GM21447 (cell line): ENCODE data around the gene GLT1D1.

Source experiments
- ATAC-seq: cut with Tn5 transposase; IDR thresholded peaks from one replicate; pipeline ENCODE4 v1.9.1; 2021; ENCODE audit not compliant: unreplicated experiment

Gene GLT1D1

GRCh38 chr12:128853600-128854197 is 421 bp downstream of the GLT1D1 start:
- no peak for ATAC-seq

GRCh38 chr12:128856035-128856790 is 2.9 kb downstream of the GLT1D1 start:
- ATAC-seq, result no peak

DNA sequence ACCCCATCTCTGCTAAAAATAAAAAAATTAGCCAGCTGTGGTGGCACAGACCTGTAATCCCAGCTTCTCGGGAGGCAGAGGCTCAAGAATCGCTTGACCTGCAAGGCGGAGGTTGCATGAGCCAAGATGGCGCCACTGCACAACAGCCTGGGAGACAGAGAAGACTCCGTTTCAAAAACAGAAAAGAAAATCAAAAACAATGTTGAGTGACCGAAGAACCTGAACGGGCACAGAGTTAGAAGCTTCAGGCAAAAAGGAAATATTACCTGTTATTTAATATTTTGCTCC is 3.5 kb downstream of the GLT1D1 start:
- no peak for ATAC-seq

GRCh38 chr12:128857133-128857763 is 4.0 kb downstream of the GLT1D1 start:
- ATAC-seq, result no peak

GRCh38 chr12:128859311-128859710 is 6.0 kb downstream of the GLT1D1 start:
- ATAC-seq, result no peak

- no peak for ATAC-seq
Observed at GRCh38 chr12:128861226-128862016, 8.1 kb downstream of the GLT1D1 start.

DNA sequence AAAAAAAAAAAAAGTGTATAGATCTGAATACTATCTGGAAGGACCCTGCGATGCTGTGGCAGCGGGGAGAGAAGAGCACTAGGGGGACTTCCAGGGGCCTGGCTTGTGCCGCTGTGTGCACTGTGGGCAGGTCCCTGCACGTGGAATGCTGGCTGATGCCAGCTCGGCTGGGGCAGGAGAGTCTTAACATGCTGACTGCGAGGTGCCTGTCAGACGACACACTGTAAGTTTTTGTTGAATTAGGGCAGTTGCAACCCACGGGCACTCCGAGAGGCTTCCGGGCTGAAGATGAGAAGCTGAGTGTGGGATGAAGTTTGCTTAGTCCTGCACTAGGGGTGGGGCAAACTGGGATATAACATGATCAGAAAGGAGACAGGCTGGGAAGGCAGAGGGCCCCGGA is 10.7 kb downstream of the GLT1D1 start:
- no peak for ATAC-seq

GRCh38 chr12:128864516-128865186 is 11.4 kb downstream of the GLT1D1 start:
- ATAC-seq, result no peak

GRCh38 chr12:128867466-128867865 is 14.2 kb downstream of the GLT1D1 start:
- ATAC-seq, result no peak

GRCh38 chr12:128871516-128871892 is 18.2 kb downstream of the GLT1D1 start:
- ATAC-seq, result no peak

DNA sequence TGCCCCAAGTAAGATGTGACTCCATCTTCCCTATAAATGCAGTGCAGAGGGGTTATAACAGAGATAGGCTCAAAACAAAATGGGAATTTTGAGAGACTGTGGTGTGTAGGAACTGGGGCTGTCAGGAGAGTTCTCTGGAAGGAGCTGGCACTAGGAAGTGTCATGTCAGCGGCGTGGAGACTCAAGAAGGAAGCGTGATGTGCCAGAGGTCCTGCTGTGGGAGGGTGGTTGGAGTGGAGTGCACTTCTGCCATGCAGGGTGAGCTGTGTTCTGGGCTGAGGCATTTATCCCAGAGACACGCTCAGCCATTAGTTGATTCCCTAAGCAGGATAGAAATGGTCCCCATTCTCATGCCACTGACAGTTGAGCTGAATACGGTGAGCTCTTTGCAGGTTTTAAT is 19.0 kb downstream of the GLT1D1 start:
- no peak for ATAC-seq

DNA sequence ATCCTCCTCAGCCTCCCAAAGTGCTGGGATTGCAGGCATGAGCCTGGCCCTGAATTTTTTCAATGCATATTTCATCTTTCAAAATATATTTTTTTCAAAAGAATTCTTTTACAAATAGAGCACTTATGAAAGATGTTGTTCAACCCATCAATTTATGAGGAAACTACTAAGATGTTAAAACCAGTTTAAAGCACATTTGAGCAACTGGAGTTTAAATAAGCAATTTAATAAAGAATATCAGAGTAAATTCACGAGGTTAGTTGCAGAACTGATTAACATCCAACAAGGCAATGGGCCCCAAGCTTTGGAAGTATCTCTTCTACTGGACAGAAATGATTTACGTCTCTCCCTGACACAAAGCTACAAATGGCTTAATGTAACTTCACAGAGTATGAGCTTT is 23.3 kb downstream of the GLT1D1 start:
- no peak for ATAC-seq

DNA sequence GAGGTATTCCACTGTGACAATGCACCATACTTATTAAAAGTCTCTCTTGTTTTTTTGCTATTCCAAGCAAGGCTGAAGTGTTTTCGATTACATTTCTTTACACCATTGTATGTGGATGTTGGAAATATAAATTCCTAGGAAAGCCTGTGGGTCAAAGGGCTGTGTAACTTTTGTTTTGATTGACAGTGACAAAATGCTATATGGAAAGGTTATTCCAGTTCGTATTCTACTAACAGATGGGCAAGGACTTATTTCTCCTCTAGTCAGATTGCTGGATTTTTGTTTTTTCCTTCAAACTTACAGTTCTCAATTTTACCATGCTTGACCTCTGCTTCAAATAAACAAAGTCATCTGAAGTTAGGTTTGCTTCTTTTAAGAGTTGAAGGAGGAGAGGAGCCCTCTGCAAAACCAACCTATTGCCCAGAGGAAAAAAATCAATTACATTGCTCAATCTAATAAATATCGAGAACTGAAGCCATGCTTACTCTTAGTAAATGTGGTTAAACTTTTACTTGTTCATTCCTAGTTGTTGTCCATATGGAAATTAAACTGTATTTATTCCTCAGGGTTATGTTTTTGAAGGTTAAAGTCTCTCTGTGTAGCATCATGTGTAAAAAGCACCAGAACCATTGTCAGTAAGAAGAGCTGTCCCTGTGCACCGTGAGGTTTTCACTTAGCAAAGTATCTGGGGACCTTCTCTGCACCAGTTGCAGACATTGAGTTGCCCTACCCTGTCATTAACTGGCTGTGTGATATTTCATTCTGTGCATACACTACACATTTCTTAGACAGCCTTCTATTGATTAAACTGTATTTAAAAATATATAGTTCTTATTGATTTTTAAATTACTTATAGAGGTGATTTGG is 26.9 kb downstream of the GLT1D1 start:
- no peak for ATAC-seq

DNA sequence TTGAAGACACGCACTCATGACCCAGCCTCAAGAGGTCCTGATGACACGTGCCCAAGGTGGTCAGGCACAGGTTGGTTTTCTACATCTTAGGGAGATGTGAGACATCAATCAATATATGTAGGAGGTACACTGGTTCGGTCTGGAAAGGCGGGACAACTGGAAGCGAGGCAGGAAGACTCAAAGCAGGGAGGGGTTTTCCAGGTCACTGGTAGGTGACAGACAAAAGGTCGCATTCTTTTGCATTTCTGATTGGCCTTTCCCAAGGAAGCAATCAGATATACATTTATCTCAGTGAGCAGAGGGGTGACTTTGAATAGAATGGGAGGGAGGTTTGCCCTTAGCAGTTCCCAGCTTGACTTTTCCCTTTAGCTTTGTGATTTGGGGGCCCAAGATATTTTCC is 38.6 kb downstream of the GLT1D1 start:
- ATAC-seq, result no peak

- ATAC-seq, result no peak
Observed at GRCh38 chr12:128903236-128903635, 50.0 kb downstream of the GLT1D1 start.

DNA sequence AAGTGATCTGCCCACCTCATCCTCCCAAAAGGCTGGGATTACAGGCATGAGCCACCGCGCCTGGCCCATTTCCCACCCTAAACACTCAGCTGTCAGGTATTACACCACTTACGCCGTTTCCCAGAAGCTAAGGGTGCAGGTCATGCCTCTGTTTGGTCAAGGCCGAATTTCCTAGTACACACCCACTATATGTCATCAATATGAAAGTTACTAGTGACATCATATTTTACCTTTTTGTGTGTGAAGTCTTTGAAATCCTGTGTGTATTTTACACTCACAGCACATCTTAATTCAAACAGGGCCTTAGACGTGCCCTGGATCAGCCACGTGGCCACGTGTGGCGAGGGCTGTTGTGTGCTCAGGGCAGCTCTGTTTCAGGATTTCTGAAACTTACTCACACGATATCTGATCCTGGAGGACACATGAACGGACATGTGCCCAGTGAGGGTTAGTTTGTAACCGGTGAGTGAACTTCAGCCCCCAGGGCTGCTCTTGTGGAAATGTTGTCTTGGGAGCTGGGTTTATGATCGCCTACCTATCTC is 51.8 kb downstream of the GLT1D1 start:
- no peak for ATAC-seq

DNA sequence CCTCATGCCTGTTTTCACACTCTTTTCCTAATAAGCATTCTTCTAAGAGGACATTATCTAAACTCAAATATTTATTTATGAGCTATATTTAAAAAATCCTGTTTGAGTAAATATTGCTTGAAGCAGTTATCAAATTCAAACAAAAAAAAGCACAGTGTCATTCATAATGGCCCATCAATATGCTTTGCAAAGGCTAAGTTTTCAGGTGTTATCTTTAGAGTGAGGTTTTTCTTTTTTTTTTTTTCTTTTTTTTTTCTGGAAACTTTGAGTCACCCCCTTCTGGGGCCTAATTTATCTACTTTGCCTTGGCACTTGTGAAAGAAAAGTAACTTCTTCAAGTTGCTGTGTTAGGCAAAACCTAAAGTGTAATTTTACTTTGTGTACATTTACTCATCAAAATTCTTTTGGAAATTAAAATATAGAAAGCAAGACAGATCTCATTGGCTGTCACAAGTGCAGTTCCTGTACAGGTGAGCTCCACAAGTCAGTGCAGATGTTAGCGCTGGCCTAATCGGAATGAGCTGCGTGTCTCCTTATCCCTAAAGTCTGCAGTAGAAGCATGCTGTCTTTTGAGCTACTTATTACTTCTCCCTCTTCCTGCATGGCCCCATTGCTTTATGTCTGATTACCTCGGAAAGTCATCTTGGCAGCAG is 53.3 kb downstream of the GLT1D1 start:
- no peak for ATAC-seq

DNA sequence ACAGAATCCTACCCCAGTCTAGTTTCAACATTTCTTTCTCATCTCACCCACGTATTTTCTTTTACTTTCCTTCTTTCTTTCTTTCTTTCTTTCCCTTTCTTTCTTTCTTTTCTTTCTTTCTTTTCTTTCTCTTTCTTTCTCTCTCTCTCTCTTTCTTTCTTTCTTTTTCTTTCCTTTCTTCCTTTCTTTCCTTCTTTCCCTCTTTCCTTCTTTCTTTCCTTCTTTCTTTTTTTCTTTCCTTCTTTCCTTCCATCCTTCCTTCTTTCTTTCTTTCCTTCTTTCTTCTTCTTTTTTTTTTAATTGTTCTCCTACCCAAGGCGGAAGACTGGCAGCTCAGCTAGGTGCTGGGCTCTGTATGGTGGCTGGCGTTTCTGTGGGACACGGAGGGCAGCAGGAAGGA is 55.0 kb downstream of the GLT1D1 start:
- ATAC-seq, result no peak

- no peak for ATAC-seq
Observed at GRCh38 chr12:128909653-128910052, 56.4 kb downstream of the GLT1D1 start.

GRCh38 chr12:128910629-128911028 is 57.4 kb downstream of the GLT1D1 start:
- ATAC-seq, result no peak
